Cardiac muscle cell (in vitro differentiated cells and primary cell): ENCODE measurements around the gene TMA7. TPM values are rescaled to one million over a fixed set of nuclear protein-coding genes. Genes with fewer than 3 reads are reported as not detected.
"Not testable (repeated sequence)": the region's sequence is repeated elsewhere in the genome, so short reads cannot be mapped to it uniquely, and the experiment has no call there.

Experiments used
- DNase-seq, 2 donors: peaks; one replicate each; pipeline versions ENCODE4 v3.0.0 to v3.0.0-alpha.2; 2010 to 2017; ENCODE audit warnings: low read depth in 1 of 2, low spot score in 1 of 2
- H3K27ac ChIP-seq: fragments of 200-600 bp; sonication (generic); 2 replicates; pipeline ENCODE4 v1.5.1; 2016
- H3K27me3 ChIP-seq: fragments of 200-600 bp; sonication (generic); 2 replicates; pipeline ENCODE4 v1.6.0; 2016; ENCODE audit warnings: control low read depth
- H3K36me3 ChIP-seq: fragments of 200-600 bp; sonication (generic); 2 replicates; pipeline ENCODE4 v1.5.1; 2016; ENCODE audit warnings: control low read depth
- H3K4me1 ChIP-seq: fragments of 200-600 bp; sonication (generic); 2 replicates; pipeline ENCODE4 v1.8.1; 2017; ENCODE audit warnings: low read depth, mild to moderate bottlenecking, mixed run types
- H3K4me3 ChIP-seq: fragments of 200-600 bp; sonication (generic); 2 replicates; pipeline ENCODE4 v1.5.1; 2016; ENCODE audit warnings: mild to moderate bottlenecking
- H3K9me3 ChIP-seq: fragments of 200-600 bp; sonication (generic); 2 replicates; pipeline ENCODE4 v1.5.1; 2017; ENCODE audit warnings: low read depth, mild to moderate bottlenecking, control low read depth
- CTCF ChIP-seq: IDR thresholded peaks from 2 replicates; pipeline ENCODE4 v1.5.1; 2012; ENCODE audit warnings: low read depth, mild to moderate bottlenecking, low read length
- polyA plus RNA-seq: library from polyadenylated mRNA; unstranded; fragments of >200 nt; fragmentation: Nextera tagmentation; extraction: Ambion mirVana; gene quantifications from 2 replicates; pipeline ENCODE4 v1.2.1, GENCODE V29; 2016
- total RNA-seq: library from RNA; depleted of rRNA; stranded (reverse); fragments of >200 nt; gene quantifications from 2 replicates; pipeline ENCODE4 v1.2.3, GENCODE V29; 2016

Gene TMA7
- total and polyA plus RNA-seq, 2 experiments from 2014 or later = 172 to 609 TPM

GRCh38 chr3:48459773-48460516, 19.9 kb downstream of the TMA7 start:
- Histone ChIP-seq H3K4me3 (no peak overlapping the region), H3K27ac (no peak overlapping the region), H3K9me3 (no peaks in the 10 kb centered on the region), H3K27me3 (no peaks in the 10 kb centered on the region), H3K36me3 (peaks cover 38% of the 10 kb centered on the region), H3K4me1 (no peaks in the 10 kb centered on the region)
- TF ChIP-seq CTCF = no peak
- DNase-seq = no peak

- DNase-seq = no peak
- H3K36me3 ChIP-seq = peaks cover 35% of the 10 kb centered on the region
- no peak overlapping the region for H3K4me3 ChIP-seq
- peaks cover 3% of the 10 kb centered on the region for H3K4me1 ChIP-seq
- no peak overlapping the region for H3K27ac ChIP-seq
- no peak for TF ChIP-seq CTCF
- H3K27me3 ChIP-seq = no peaks in the 10 kb centered on the region
- H3K9me3 ChIP-seq = no peaks in the 10 kb centered on the region
Measured at GRCh38 chr3:48460517-48460902, 20.5 kb downstream of the TMA7 start.

GRCh38 chr3:48461767-48462166, 21.7 kb downstream of the TMA7 start:
- not testable (repeated sequence) for DNase-seq, H3K4me3 ChIP-seq
- H3K36me3 ChIP-seq = peaks cover 25% of the 10 kb centered on the region

GRCh38 chr3:48463703-48464102, 23.6 kb downstream of the TMA7 start:
- DNase-seq = no peak
- Histone ChIP-seq H3K4me1 (peaks cover 9% of the 10 kb centered on the region), H3K4me3 (no peak overlapping the region), H3K9me3 (no peaks in the 10 kb centered on the region), H3K27me3 (no peaks in the 10 kb centered on the region), H3K36me3 (peaks cover 15% of the 10 kb centered on the region), H3K27ac (no peak overlapping the region)
- no peak for TF ChIP-seq CTCF

More at GRCh38 chr3:48461767-48462166, 21.7 kb downstream of the TMA7 start:
- not testable (repeated sequence) for H3K4me1 ChIP-seq, H3K9me3 ChIP-seq, H3K27me3 ChIP-seq, H3K27ac ChIP-seq

- Histone ChIP-seq H3K36me3 (peaks cover 5% of the 10 kb centered on the region), H3K9me3 (no peaks in the 10 kb centered on the region), H3K27ac (peak overlapping the region; percentile 93), H3K4me1 (peaks cover 9% of the 10 kb centered on the region), H3K4me3 (no peak overlapping the region), H3K27me3 (no peaks in the 10 kb centered on the region)
- no peak for DNase-seq
- no peak for TF ChIP-seq CTCF
Measured at GRCh38 chr3:48464713-48465221, 24.7 kb downstream of the TMA7 start.

- Histone ChIP-seq H3K27ac (peak overlapping the region; percentile 93), H3K36me3 (peaks cover 5% of the 10 kb centered on the region), H3K9me3 (no peaks in the 10 kb centered on the region), H3K4me3 (no peak overlapping the region), H3K27me3 (no peaks in the 10 kb centered on the region), H3K4me1 (peaks cover 9% of the 10 kb centered on the region)
- no peak for DNase-seq
- TF ChIP-seq CTCF = no peak
Measured at GRCh38 chr3:48465237-48465530, 25.1 kb downstream of the TMA7 start.
